ENCODE results near the gene STAT5B.

DNA sequence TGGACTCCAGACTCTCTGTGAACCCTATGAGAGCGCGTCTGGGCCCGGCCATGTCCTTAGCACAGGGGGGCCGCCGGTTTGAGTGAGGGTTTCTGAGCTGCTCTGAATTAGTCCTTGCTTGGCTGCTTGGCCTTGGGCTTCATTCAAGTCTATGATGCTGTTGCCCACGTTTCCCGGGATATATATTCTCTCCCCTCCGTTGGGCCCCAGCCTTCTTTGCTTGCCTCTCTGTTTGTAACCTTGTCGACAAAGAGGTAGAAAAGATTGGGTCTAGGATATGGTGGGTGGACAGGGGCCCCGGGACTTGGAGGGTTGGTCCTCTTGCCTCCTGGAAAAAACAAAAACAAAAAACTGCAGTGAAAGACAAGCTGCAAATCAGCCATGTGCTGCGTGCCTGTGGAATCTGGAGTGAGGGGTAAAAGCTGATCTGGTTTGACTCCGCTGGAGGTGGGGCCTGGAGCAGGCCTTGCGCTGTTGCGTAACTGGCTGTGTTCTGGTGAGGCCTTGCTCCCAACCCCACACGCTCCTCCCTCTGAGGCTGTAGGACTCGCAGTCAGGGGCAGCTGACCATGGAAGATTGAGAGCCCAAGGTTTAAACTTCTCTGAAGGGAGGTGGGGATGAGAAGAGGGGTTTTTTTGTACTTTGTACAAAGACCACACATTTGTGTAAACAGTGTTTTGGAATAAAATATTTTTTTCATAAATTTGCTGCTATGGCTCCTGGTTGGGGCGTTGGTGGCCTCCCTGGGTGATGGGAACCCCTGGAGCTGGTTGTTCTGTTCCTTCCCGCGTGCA, 35.2 kb upstream of the STAT5B start:
- no peak for TF ChIP-seq EZH2 (IDR thresholded peaks at IDR 0.05; ENCODE audit: insufficient read depth, poor library complexity, severe bottlenecking)
- no peak for TF ChIP-seq EZH2phosphoT487 (IDR thresholded peaks at IDR 0.05; ENCODE audit: insufficient read depth, low read depth)
